CD8-positive, alpha-beta memory T cell (primary cell): Measurements from ENCODE around the gene SEPTIN5. TPM values are rescaled to one million over a fixed set of nuclear protein-coding genes. Genes with fewer than 3 reads are reported as not detected.

Source experiments
- CTCF ChIA-PET: fragments of 350-600 bp; sonication (Branson Sonifier 250); formaldehyde crosslinking; loops from one replicate; lab custom pipeline; 2021; ENCODE audit warnings: antibody characterized with exemption; lab: Charles Lee
- POLR2A ChIA-PET: fragments of 350-600 bp; sonication (Branson Sonifier 250); formaldehyde crosslinking; loops from one replicate; lab custom pipeline; 2021; ENCODE audit warnings: antibody characterized with exemption; lab: Charles Lee
- DNase-seq, 5 donors: peaks; one replicate each; pipeline versions ENCODE4 v3.0.0 to v3.0.0-alpha.2; 2020 to 2022; ENCODE audit warnings: mixed read lengths in 1 of 5
- H3K27ac ChIP-seq: one replicate; pipeline ENCODE4 v1.7.0; 2013; ENCODE audit warnings: low read depth, mild to moderate bottlenecking, low read length, moderate library complexity
- H3K27me3 ChIP-seq: 2 replicates; pipeline ENCODE4 v1.7.0; 2013; ENCODE audit warnings: low read length, mild to moderate bottlenecking; ENCODE audit not compliant: insufficient read depth, poor library complexity, severe bottlenecking
- H3K36me3 ChIP-seq: 2 replicates; pipeline ENCODE4 v1.7.0; 2013; ENCODE audit warnings: mild to moderate bottlenecking, low read length, moderate library complexity; ENCODE audit not compliant: insufficient read depth
- H3K4me1 ChIP-seq: 2 replicates; pipeline ENCODE4 v1.7.0; 2013; ENCODE audit warnings: mild to moderate bottlenecking, low read length, moderate library complexity; ENCODE audit not compliant: insufficient read depth
- H3K4me3 ChIP-seq: 2 replicates; pipeline ENCODE4 v1.7.0; 2013; ENCODE audit warnings: mild to moderate bottlenecking, low read length
- H3K9me3 ChIP-seq: 2 replicates; pipeline ENCODE4 v1.7.0; 2013; ENCODE audit warnings: mild to moderate bottlenecking, low read length
- H3K27ac Mint-ChIP-seq, 8 donors: one replicate each; pipeline ENCODE4 v1.8.0; 2020 to 2021; ENCODE audit warnings: mixed read lengths in 8 of 8, mild to moderate bottlenecking in 6 of 8, inconsistent platforms in 3 of 8, moderate library complexity in 3 of 8
- H3K27me3 Mint-ChIP-seq, 2 donors: one replicate each; pipeline ENCODE4 v1.8.0; 2020 to 2021; ENCODE audit warnings: mixed read lengths in 2 of 2, mild to moderate bottlenecking in 1 of 2, moderate library complexity in 1 of 2
- H3K36me3 Mint-ChIP-seq, 3 donors: one replicate each; pipeline ENCODE4 v1.8.0; 2020 to 2021; ENCODE audit warnings: mixed read lengths in 3 of 3, inconsistent platforms in 1 of 3, mild to moderate bottlenecking in 1 of 3
- H3K4me1 Mint-ChIP-seq, 3 donors: one replicate each; pipeline ENCODE4 v1.8.0; 2020 to 2021; ENCODE audit warnings: mixed read lengths in 3 of 3, inconsistent platforms in 1 of 3, mild to moderate bottlenecking in 1 of 3
- H3K4me3 Mint-ChIP-seq, 7 donors: one replicate each; pipeline ENCODE4 v1.8.0; 2020 to 2021; ENCODE audit warnings: mixed read lengths in 7 of 7, mild to moderate bottlenecking in 6 of 7, moderate library complexity in 4 of 7, inconsistent platforms in 2 of 7
- H3K9me3 Mint-ChIP-seq, 5 donors: one replicate each; pipeline ENCODE4 v1.8.0; 2020 to 2022; ENCODE audit warnings: mixed read lengths in 5 of 5, mild to moderate bottlenecking in 3 of 5, moderate library complexity in 2 of 5, inconsistent platforms in 1 of 5
- polyA plus RNA-seq: library from polyadenylated mRNA; unstranded; fragments of 300-500 nt; fragmentation: Illumina TruSeq; gene quantifications from one replicate; pipeline ENCODE4 v1.2.3, GENCODE V29; 2021
- total RNA-seq, 2 experiments: library from RNA; stranded (reverse); gene quantifications; one replicate each; pipeline ENCODE4 v1.2.3, GENCODE V29; 2021

The SEPTIN5 gene
- total and polyA plus RNA-seq, 3 experiments from 2014 or later, result 0.20 to 0.38 TPM; not detected in 1

- peaks cover 40% of the 10 kb centered on the region for H3K27me3 ChIP-seq
- H3K4me1 ChIP-seq, result peaks cover 20% of the 10 kb centered on the region
- Mint-ChIP-seq H3K4me3 (peak overlapping the region; percentile 16 to 76 (median 70)), H3K4me1 (peaks cover 25 to 39% (median 27%) of the 10 kb centered on the region in 3 donors), H3K27ac (peak overlapping the region in 1 of 8 donors; percentile 49), H3K9me3 (peaks cover 0 to 4% (median 0%) of the 10 kb centered on the region in 5 donors), H3K36me3 (peaks cover 0 to 4% (median 0%) of the 10 kb centered on the region in 3 donors), H3K27me3 (peaks cover 44 to 58% of the 10 kb centered on the region in 2 donors)
- POLR2A ChIA-PET, result no interaction called here
- no peak for DNase-seq
- H3K27ac ChIP-seq, result peak overlapping the region; percentile 72
- no peaks in the 10 kb centered on the region for H3K36me3 ChIP-seq
- CTCF ChIA-PET, result no interaction called here
- H3K9me3 ChIP-seq, result no peaks in the 10 kb centered on the region
- no peak overlapping the region for H3K4me3 ChIP-seq
Observed at GRCh38 chr22:19761725-19762567, 47.6 kb downstream of the SEPTIN5 start.

GRCh38 chr22:19762568-19763457, 48.5 kb downstream of the SEPTIN5 start:
- POLR2A ChIA-PET, result no interaction called here
- Histone ChIP-seq H3K4me1 (peaks cover 21% of the 10 kb centered on the region), H3K27ac (peak overlapping the region; percentile 72), H3K36me3 (no peaks in the 10 kb centered on the region), H3K9me3 (no peaks in the 10 kb centered on the region), H3K4me3 (no peak overlapping the region), H3K27me3 (peaks cover 46% of the 10 kb centered on the region)
- Mint-ChIP-seq H3K9me3 (peaks cover 0 to 3% (median 0%) of the 10 kb centered on the region in 5 donors), H3K27ac (peak overlapping the region in 1 of 8 donors; percentile 47), H3K4me1 (peaks cover 18 to 40% (median 25%) of the 10 kb centered on the region in 3 donors), H3K27me3 (peaks cover 46 to 60% of the 10 kb centered on the region in 2 donors), H3K36me3 (peaks cover 0 to 4% (median 0%) of the 10 kb centered on the region in 3 donors), H3K4me3 (peak overlapping the region in 1 of 7 donors; percentile 1)
- CTCF ChIA-PET, result interaction anchor here (1.0 kb wide), 1 partner anchor 32 kb away, joined by 3 read pairs; no protein-coding TSS in a partner anchor
- DNase-seq, result no peak

- Mint-ChIP-seq H3K36me3 (peaks cover 0 to 4% (median 0%) of the 10 kb centered on the region in 3 donors), H3K27ac (no peak overlapping the region), H3K4me3 (no peak overlapping the region), H3K27me3 (peaks cover 52 to 65% of the 10 kb centered on the region in 2 donors), H3K4me1 (peaks cover 18 to 40% (median 25%) of the 10 kb centered on the region in 3 donors), H3K9me3 (peaks cover 0 to 3% (median 0%) of the 10 kb centered on the region in 5 donors)
- POLR2A ChIA-PET, result no interaction called here
- CTCF ChIA-PET, result interaction anchor here (1.0 kb wide), 1 partner anchor 33 kb away, joined by 3 read pairs; no protein-coding TSS in a partner anchor
- Histone ChIP-seq H3K4me1 (peaks cover 22% of the 10 kb centered on the region), H3K36me3 (no peaks in the 10 kb centered on the region), H3K27ac (no peak overlapping the region), H3K9me3 (no peaks in the 10 kb centered on the region), H3K4me3 (no peak overlapping the region), H3K27me3 (peaks cover 49% of the 10 kb centered on the region)
- no peak for DNase-seq
Observed at GRCh38 chr22:19763458-19764298, 49.4 kb downstream of the SEPTIN5 start.

- H3K4me1 Mint-ChIP-seq, result peaks cover 18 to 38% (median 25%) of the 10 kb centered on the region in 3 donors
- peaks cover 46% of the 10 kb centered on the region for H3K27me3 ChIP-seq
Observed at GRCh38 chr22:19764299-19764593, 49.9 kb downstream of the SEPTIN5 start.

GRCh38 chr22:19764636-19765476, 50.6 kb downstream of the SEPTIN5 start:
- peaks cover 14 to 32% (median 20%) of the 10 kb centered on the region in 3 donors for H3K4me1 Mint-ChIP-seq
- no peak for DNase-seq
- H3K27me3 Mint-ChIP-seq, result peaks cover 57 to 68% of the 10 kb centered on the region in 2 donors
- ChIA-PET CTCF (no interaction called here), POLR2A (no interaction called here)
- H3K36me3 ChIP-seq, result no peaks in the 10 kb centered on the region
- peaks cover 0 to 3% (median 0%) of the 10 kb centered on the region in 3 donors for H3K36me3 Mint-ChIP-seq
- H3K9me3 Mint-ChIP-seq, result peaks cover 0 to 3% (median 0%) of the 10 kb centered on the region in 5 donors
- no peak overlapping the region for H3K27ac ChIP-seq
- H3K27me3 ChIP-seq, result peaks cover 43% of the 10 kb centered on the region
- peak overlapping the region in 5 of 7 donors; percentile 40 to 83 (median 62) for H3K4me3 Mint-ChIP-seq
- H3K9me3 ChIP-seq, result no peaks in the 10 kb centered on the region
- H3K4me1 ChIP-seq, result peaks cover 13% of the 10 kb centered on the region
- H3K27ac Mint-ChIP-seq, result peak overlapping the region in 1 of 8 donors; percentile 39
- H3K4me3 ChIP-seq, result no peak overlapping the region

More at GRCh38 chr22:19764299-19764593, 49.9 kb downstream of the SEPTIN5 start:
- peaks cover 0 to 4% (median 0%) of the 10 kb centered on the region in 3 donors for H3K36me3 Mint-ChIP-seq
- ChIA-PET CTCF (no interaction called here), POLR2A (no interaction called here)
- no peak overlapping the region for H3K4me3 ChIP-seq
- no peak for DNase-seq
- peaks cover 19% of the 10 kb centered on the region for H3K4me1 ChIP-seq
- H3K9me3 ChIP-seq, result no peaks in the 10 kb centered on the region
- peaks cover 55 to 68% of the 10 kb centered on the region in 2 donors for H3K27me3 Mint-ChIP-seq
- H3K36me3 ChIP-seq, result no peaks in the 10 kb centered on the region
- no peak overlapping the region for H3K27ac ChIP-seq
- H3K27ac Mint-ChIP-seq, result no peak overlapping the region
- H3K4me3 Mint-ChIP-seq, result peak overlapping the region in 3 of 7 donors; percentile 40 to 66 (median 62)
- H3K9me3 Mint-ChIP-seq, result peaks cover 0 to 3% (median 0%) of the 10 kb centered on the region in 5 donors

GRCh38 chr22:19765477-19766239, 51.4 kb downstream of the SEPTIN5 start:
- H3K27me3 ChIP-seq, result peaks cover 49% of the 10 kb centered on the region
- Mint-ChIP-seq H3K4me1 (peaks cover 8 to 27% (median 15%) of the 10 kb centered on the region in 3 donors), H3K27ac (no peak overlapping the region), H3K36me3 (no peaks in the 10 kb centered on the region), H3K9me3 (peaks cover 0 to 3% (median 0%) of the 10 kb centered on the region in 5 donors), H3K4me3 (peak overlapping the region in 6 of 7 donors; percentile 59 to 83 (median 68)), H3K27me3 (peaks cover 58 to 70% of the 10 kb centered on the region in 2 donors)
- no peaks in the 10 kb centered on the region for H3K9me3 ChIP-seq
- H3K4me3 ChIP-seq, result no peak overlapping the region
- H3K36me3 ChIP-seq, result no peaks in the 10 kb centered on the region
- H3K27ac ChIP-seq, result peak overlapping the region; percentile 4
- ChIA-PET CTCF (interaction anchor here (1.0 kb wide), 1 partner anchor 35 kb away, joined by 3 read pairs; no protein-coding TSS in a partner anchor), POLR2A (no interaction called here)
- H3K4me1 ChIP-seq, result peaks cover 11% of the 10 kb centered on the region
- DNase-seq, result no peak
